Neural cell (in vitro differentiated cells): ENCODE results near the gene CTAGE4. TPM values are rescaled to one million over a fixed set of nuclear protein-coding genes. Genes with fewer than 3 reads are reported as not detected.

Experiments used
- H2AFZ ChIP-seq: fragments of 200-600, 300-800 bp; sonication (generic), shearing (Covaris generic); 2 replicates; pipeline ENCODE4 v1.6.0; 2014; ENCODE audit warnings: low read depth, mild to moderate bottlenecking, antibody characterized with exemption, low read length, moderate library complexity
- H3F3A ChIP-seq: fragments of 200-600 bp; shearing (Covaris generic); 2 replicates; pipeline ENCODE4 v1.6.1; 2016; ENCODE audit warnings: mild to moderate bottlenecking, moderate library complexity, mixed read lengths, antibody characterized with exemption, low read length; ENCODE audit not compliant: insufficient read depth, poor library complexity, severe bottlenecking
- H3K27ac ChIP-seq: fragments of 200-600, 300-800 bp; sonication (generic), shearing (Covaris generic); 2 replicates; pipeline ENCODE4 v1.5.1; 2014; ENCODE audit warnings: mild to moderate bottlenecking, low read length, moderate library complexity
- H3K27me3 ChIP-seq: fragments of 300-800, 200-600 bp; sonication (generic), shearing (Covaris generic); 2 replicates; pipeline ENCODE4 v1.6.0; 2014; ENCODE audit warnings: mild to moderate bottlenecking, low read depth, low read length, moderate library complexity; ENCODE audit not compliant: insufficient read depth
- H3K36me3 ChIP-seq: fragments of 300-800, 200-600 bp; sonication (generic), shearing (Covaris generic); 2 replicates; pipeline ENCODE4 v1.5.1; 2014; ENCODE audit warnings: mild to moderate bottlenecking, antibody characterized with exemption, low read length, moderate library complexity; ENCODE audit not compliant: insufficient read depth
- H3K4me2 ChIP-seq: fragments of 300-800, 200-600 bp; sonication (generic), shearing (Covaris generic); 2 replicates; pipeline ENCODE4 v1.6.0; 2014; ENCODE audit warnings: mild to moderate bottlenecking, low read length
- H3K4me3 ChIP-seq: fragments of 300-800, 200-600 bp; sonication (generic), shearing (Covaris generic); 2 replicates; pipeline ENCODE4 v1.5.1; 2014; ENCODE audit warnings: mild to moderate bottlenecking, low read length, moderate library complexity
- H3K79me2 ChIP-seq: fragments of 200-600 bp; shearing (Covaris generic); replicated peaks from 2 replicates; pipeline ENCODE4 v1.6.0; 2014; ENCODE audit warnings: mild to moderate bottlenecking, low read length, moderate library complexity; ENCODE audit not compliant: insufficient read depth
- H3K9ac ChIP-seq: fragments of 300-800, 200-600 bp; sonication (generic), shearing (Covaris generic); 2 replicates; pipeline ENCODE4 v1.6.1; 2016; ENCODE audit warnings: mild to moderate bottlenecking, low read length, mixed read lengths
- H3K9me2 ChIP-seq: fragments of 200-600 bp; shearing (Covaris generic); 2 replicates; pipeline ENCODE4 v1.6.1; 2016; ENCODE audit warnings: mild to moderate bottlenecking, low read length, mixed read lengths; ENCODE audit not compliant: insufficient read depth
- H3K9me3 ChIP-seq: fragments of 200-600, 300-800 bp; sonication (generic), shearing (Covaris generic); 2 replicates; pipeline ENCODE4 v1.6.1; 2016; ENCODE audit warnings: mild to moderate bottlenecking, mixed run types, low read length, moderate library complexity, mixed read lengths
- H4K20me1 ChIP-seq: fragments of 200-600 bp; shearing (Covaris generic); 2 replicates; pipeline ENCODE4 v1.6.1; 2016; ENCODE audit warnings: mild to moderate bottlenecking, mixed run types; ENCODE audit not compliant: insufficient read depth
- EP300 ChIP-seq: fragments of 450-650 bp; conservative IDR thresholded peaks from 2 replicates; pipeline ENCODE4 v1.6.1; 2014; ENCODE audit warnings: antibody characterized with exemption, mild to moderate bottlenecking, moderate library complexity; ENCODE audit not compliant: poor library complexity, severe bottlenecking
- EZH2 ChIP-seq: fragments of 200-600, 300-800 bp; shearing (Covaris generic), sonication (generic); IDR thresholded peaks from 2 replicates; pipeline ENCODE4 v1.6.1; 2014; ENCODE audit warnings: antibody characterized with exemption, low read length, borderline replicate concordance, mild to moderate bottlenecking; ENCODE audit not compliant: insufficient read depth, poor library complexity, severe bottlenecking
- MXI1 ChIP-seq: fragments of 450-650 bp; conservative IDR thresholded peaks from 2 replicates; pipeline ENCODE4 v1.6.1; 2014; ENCODE audit warnings: antibody characterized with exemption, mild to moderate bottlenecking; ENCODE audit not compliant: poor library complexity, severe bottlenecking
- POLR2AphosphoS5 ChIP-seq: IDR thresholded peaks from 2 replicates; pipeline ENCODE4 v1.6.1; 2012
- RAD21 ChIP-seq: fragments of 450-650 bp; conservative IDR thresholded peaks from 2 replicates; pipeline ENCODE4 v1.6.1; 2014; ENCODE audit warnings: antibody characterized with exemption, mild to moderate bottlenecking, moderate library complexity
- SMC3 ChIP-seq: fragments of 450-650 bp; conservative IDR thresholded peaks from 2 replicates; pipeline ENCODE4 v1.6.1; 2014; ENCODE audit warnings: antibody characterized with exemption, mild to moderate bottlenecking, moderate library complexity; ENCODE audit not compliant: poor library complexity
- TAF1 ChIP-seq: IDR thresholded peaks from 2 replicates; pipeline ENCODE4 v1.6.1; 2012; ENCODE audit warnings: low read depth
- polyA plus RNA-seq: library from polyadenylated mRNA; depleted of rRNA; stranded (reverse); fragments of >200 nt; gene quantifications from 2 replicates; pipeline ENCODE4 v1.2.3, GENCODE V29; 2014
- TF ChIP-seq, protein P1 (sequence below): IDR thresholded peaks from 2 replicates; pipeline ENCODE4 v1.6.1; 2012; ENCODE audit warnings: borderline replicate concordance
- TF ChIP-seq, protein P2 (sequence below): fragments of 450-650 bp; IDR thresholded peaks from 2 replicates; pipeline ENCODE4 v1.5.1; 2014; ENCODE audit warnings: antibody characterized with exemption, mild to moderate bottlenecking, moderate library complexity; ENCODE audit not compliant: poor library complexity, severe bottlenecking

Gene CTAGE4
- polyA plus RNA-seq, 1 donor from 2014 or later: not detected

DNA sequence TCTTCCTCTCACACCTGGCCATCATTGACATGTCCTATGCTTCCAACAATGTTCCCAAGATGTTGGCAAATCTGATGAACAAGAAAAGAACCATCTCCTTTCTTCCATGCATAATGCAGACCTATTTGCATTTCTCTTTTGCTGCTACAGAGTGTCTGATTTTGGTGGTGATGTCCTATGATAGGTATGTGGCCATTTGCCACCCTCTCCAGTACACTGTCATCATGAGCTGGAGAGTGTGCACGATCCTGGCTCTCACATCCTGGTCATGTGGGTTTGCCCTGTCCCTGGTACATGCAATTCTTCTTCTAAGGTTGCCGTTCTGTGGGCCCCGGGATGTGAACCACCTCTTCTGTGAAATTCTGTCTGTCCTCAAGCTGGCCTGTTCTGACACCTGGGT is 41.1 kb upstream of the CTAGE4 start:
- Histone ChIP-seq H3K9me3 (no peaks in the 10 kb centered on the region), H3K4me3 (no peak overlapping the region), H3K27me3 (no peaks in the 10 kb centered on the region), H3K27ac (no peak overlapping the region), H3K9me2 (no peaks in the 10 kb centered on the region), H2AFZ (no peak overlapping the region), H3K9ac (no peak overlapping the region), H3F3A (no peaks in the 10 kb centered on the region), H3K4me2 (no peak overlapping the region), H3K79me2 (no peaks in the 10 kb centered on the region), H4K20me1 (no peaks in the 10 kb centered on the region), H3K36me3 (no peaks in the 10 kb centered on the region)
- TF ChIP-seq EZH2 (no peak), EP300 (no peak), POLR2AphosphoS5 (no peak), TAF1 (no peak), SMC3 (no peak), RAD21 (no peak), MXI1 (no peak)
- TF ChIP-seq, protein P1, sequence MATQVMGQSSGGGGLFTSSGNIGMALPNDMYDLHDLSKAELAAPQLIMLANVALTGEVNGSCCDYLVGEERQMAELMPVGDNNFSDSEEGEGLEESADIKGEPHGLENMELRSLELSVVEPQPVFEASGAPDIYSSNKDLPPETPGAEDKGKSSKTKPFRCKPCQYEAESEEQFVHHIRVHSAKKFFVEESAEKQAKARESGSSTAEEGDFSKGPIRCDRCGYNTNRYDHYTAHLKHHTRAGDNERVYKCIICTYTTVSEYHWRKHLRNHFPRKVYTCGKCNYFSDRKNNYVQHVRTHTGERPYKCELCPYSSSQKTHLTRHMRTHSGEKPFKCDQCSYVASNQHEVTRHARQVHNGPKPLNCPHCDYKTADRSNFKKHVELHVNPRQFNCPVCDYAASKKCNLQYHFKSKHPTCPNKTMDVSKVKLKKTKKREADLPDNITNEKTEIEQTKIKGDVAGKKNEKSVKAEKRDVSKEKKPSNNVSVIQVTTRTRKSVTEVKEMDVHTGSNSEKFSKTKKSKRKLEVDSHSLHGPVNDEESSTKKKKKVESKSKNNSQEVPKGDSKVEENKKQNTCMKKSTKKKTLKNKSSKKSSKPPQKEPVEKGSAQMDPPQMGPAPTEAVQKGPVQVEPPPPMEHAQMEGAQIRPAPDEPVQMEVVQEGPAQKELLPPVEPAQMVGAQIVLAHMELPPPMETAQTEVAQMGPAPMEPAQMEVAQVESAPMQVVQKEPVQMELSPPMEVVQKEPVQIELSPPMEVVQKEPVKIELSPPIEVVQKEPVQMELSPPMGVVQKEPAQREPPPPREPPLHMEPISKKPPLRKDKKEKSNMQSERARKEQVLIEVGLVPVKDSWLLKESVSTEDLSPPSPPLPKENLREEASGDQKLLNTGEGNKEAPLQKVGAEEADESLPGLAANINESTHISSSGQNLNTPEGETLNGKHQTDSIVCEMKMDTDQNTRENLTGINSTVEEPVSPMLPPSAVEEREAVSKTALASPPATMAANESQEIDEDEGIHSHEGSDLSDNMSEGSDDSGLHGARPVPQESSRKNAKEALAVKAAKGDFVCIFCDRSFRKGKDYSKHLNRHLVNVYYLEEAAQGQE: no peak
- TF ChIP-seq, protein P2, sequence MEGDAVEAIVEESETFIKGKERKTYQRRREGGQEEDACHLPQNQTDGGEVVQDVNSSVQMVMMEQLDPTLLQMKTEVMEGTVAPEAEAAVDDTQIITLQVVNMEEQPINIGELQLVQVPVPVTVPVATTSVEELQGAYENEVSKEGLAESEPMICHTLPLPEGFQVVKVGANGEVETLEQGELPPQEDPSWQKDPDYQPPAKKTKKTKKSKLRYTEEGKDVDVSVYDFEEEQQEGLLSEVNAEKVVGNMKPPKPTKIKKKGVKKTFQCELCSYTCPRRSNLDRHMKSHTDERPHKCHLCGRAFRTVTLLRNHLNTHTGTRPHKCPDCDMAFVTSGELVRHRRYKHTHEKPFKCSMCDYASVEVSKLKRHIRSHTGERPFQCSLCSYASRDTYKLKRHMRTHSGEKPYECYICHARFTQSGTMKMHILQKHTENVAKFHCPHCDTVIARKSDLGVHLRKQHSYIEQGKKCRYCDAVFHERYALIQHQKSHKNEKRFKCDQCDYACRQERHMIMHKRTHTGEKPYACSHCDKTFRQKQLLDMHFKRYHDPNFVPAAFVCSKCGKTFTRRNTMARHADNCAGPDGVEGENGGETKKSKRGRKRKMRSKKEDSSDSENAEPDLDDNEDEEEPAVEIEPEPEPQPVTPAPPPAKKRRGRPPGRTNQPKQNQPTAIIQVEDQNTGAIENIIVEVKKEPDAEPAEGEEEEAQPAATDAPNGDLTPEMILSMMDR: no peak

DNA sequence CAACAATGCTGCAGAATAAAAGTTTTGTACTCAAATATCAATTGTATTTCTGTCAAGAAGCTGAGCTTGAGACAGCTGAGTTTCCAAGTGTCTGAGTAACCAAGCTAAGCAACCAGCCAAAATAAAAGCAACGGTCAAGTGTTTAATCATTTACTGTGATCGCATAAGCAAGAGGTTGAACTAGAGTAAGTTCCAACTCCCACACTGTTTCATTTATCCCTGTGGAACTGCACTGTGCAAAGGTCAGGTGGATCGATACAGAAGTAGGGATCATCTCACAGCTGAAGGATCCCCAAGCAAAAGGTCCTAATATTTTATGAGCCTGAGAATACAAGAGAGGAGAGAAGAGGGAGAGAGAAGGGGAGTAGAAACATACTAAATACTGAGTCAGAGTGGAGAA is 38.8 kb upstream of the CTAGE4 start:
- Histone ChIP-seq H3K27ac (no peak overlapping the region), H3K79me2 (no peaks in the 10 kb centered on the region), H3K27me3 (no peaks in the 10 kb centered on the region), H3K4me3 (no peak overlapping the region), H3K9me3 (no peaks in the 10 kb centered on the region), H3K4me2 (no peak overlapping the region), H3K9me2 (no peaks in the 10 kb centered on the region), H3F3A (no peaks in the 10 kb centered on the region), H3K9ac (no peak overlapping the region), H3K36me3 (no peaks in the 10 kb centered on the region), H2AFZ (no peak overlapping the region), H4K20me1 (no peaks in the 10 kb centered on the region)
- TF ChIP-seq TAF1 (no peak), MXI1 (no peak), EZH2 (no peak), POLR2AphosphoS5 (no peak), EP300 (no peak), RAD21 (no peak), SMC3 (no peak)
- TF ChIP-seq, protein P2: no peak
- TF ChIP-seq, protein P1: no peak
